Tibial nerve (tissue), 4 donors: ENCODE results near the gene C2CD5. TPM values are rescaled to one million over a fixed set of nuclear protein-coding genes. Genes with fewer than 3 reads are reported as not detected.

Experiments
- DNase-seq, 2 donors: peaks; one replicate each; pipeline ENCODE4 v3.0.0-alpha.2; 2019; ENCODE audit warnings: low spot score in 2 of 2
- H3K27ac ChIP-seq, 4 donors: fragments of 200-600 bp; sonication (generic) in 3 of 4; one replicate each; pipeline ENCODE4 v1.5.1; 2017 to 2019; ENCODE audit warnings: mild to moderate bottlenecking in 1 of 4
- H3K27me3 ChIP-seq, 2 donors: fragments of 200-600 bp; sonication (generic) in 1 of 2; one replicate each; pipeline versions ENCODE4 v1.5.1 to v1.6.0; 2017 to 2019
- H3K36me3 ChIP-seq, 3 donors: fragments of 200-600 bp; sonication (generic); one replicate each; pipeline ENCODE4 v1.5.1; 2018 to 2019
- H3K4me1 ChIP-seq, 4 donors: fragments of 200-600 bp; sonication (generic) in 3 of 4; one replicate each; pipeline ENCODE4 v1.5.1; 2017 to 2019
- H3K4me3 ChIP-seq, 4 donors: fragments of 200-600 bp; sonication (generic) in 3 of 4; one replicate each; pipeline ENCODE4 v1.5.1; 2017 to 2019; ENCODE audit warnings: mild to moderate bottlenecking in 1 of 4, moderate library complexity in 1 of 4
- H3K9me3 ChIP-seq, 4 donors: fragments of 200-600 bp; sonication (generic) in 3 of 4; one replicate each; pipeline ENCODE4 v1.5.1; 2017 to 2019
- CTCF ChIP-seq, 5 experiments: fragments of 200-600 bp in 3 of 5; fragments of 450-650 bp in 2 of 5; sonication (generic) in 3 of 5; IDR thresholded peaks; one replicate each; pipeline ENCODE4 v1.5.1; 2016 to 2019; ENCODE audit warnings: antibody characterized with exemption in 5 of 5, mild to moderate bottlenecking in 3 of 5, moderate library complexity in 2 of 5
- EP300 ChIP-seq, 2 donors: sonication (generic); formaldehyde crosslinking; IDR thresholded peaks; one replicate each; pipeline ENCODE4 v1.6.1; 2017; ENCODE audit warnings: antibody characterized with exemption in 2 of 2, mild to moderate bottlenecking in 1 of 2
- POLR2A ChIP-seq, 2 donors: fragments of 450-650 bp; IDR thresholded peaks; one replicate each; pipeline ENCODE4 v1.6.1; 2017; ENCODE audit warnings: antibody characterized with exemption in 2 of 2, mild to moderate bottlenecking in 2 of 2, moderate library complexity in 2 of 2
- WGBS, 2 donors: methylation state at CpG; one replicate each; pipeline ENCODE4 v1.1.5; 2018; 5-methylcytosine and 5-hydroxymethylcytosine counted together
- total RNA-seq, 4 donors: library from RNA; depleted of rRNA; stranded (reverse); fragments of >200 nt; gene quantifications; one replicate each; pipeline ENCODE4 v1.1.0, GENCODE V29; 2016

C2CD5 gene
- total RNA-seq, 4 donors from 2014 or later: 49.2 to 63.8 (median 52.5) TPM

DNA sequence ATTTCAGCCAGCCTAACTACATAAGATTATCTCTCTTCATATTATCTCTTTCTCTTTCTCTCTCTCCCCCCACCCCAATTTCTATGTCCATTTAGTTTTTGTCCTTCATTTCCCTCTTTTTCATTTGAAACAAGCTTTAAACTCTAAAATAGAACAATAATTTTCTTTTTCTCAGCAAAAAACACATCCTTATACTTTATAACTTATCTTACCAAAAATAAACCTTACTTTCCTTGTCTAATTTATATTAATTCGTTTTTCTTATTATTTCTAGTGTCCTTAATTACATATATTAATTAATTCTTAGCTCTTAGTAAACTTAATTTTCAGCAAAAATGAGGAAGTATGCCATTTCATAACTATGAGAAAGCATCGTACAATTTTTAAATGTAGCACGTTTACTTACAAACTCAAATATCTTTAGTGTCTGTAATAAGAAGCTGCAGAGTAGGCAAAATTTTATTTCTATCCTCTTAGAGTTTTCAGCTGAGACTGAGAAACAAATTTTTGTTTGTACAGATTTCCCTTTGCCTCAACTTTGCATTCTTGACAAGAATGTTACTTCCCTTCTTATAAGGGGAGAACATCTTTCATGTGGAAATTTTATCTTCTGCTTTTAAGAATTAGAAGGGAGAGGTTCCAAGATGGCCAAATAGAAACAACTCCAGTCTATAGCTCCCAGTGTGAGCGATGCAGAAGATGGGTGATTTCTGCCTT is 144.7 kb downstream of the C2CD5 start:
- TF ChIP-seq CTCF (IDR thresholded peaks at IDR 0.05) (no peak), POLR2A (IDR thresholded peaks at IDR 0.05) (no peak), EP300 (IDR thresholded peaks at IDR 0.05) (no peak)
- WGBS, 2 donors: 73 to 75% methylated on average over 4 of the region's 4 CpGs
- Histone ChIP-seq H3K9me3 (peaks cover 0 to 12% (median 0%) of the 10 kb centered on the region in 4 donors), H3K36me3 (no peaks in the 10 kb centered on the region), H3K27ac (no peak overlapping the region), H3K4me1 (no peaks in the 10 kb centered on the region), H3K4me3 (no peak overlapping the region), H3K27me3 (no peaks in the 10 kb centered on the region)
- DNase-seq: no peak

Other genes with a start within 250 kb of the C2CD5 start
- 1 to 10 TPM in 3 of 4 donors, under 1 TPM in 1; 0.63 to 5.1 (median 2.0) TPM for gene ST8SIA1, start 209.8 kb downstream of the C2CD5 start, total RNA-seq
- gene ETNK1, start 80.6 kb upstream of the C2CD5 start, total RNA-seq: 10 to 100 TPM; 31.5 to 43.9 (median 36.8) TPM